HG03135 (cell line): ENCODE results near the gene RGP1.

Experiments used
- ATAC-seq: cut with Tn5 transposase; IDR thresholded peaks from one replicate; pipeline ENCODE4 v1.9.1; 2021; ENCODE audit warnings: mild to moderate bottlenecking, moderate library complexity; ENCODE audit not compliant: unreplicated experiment

RGP1 gene, protein sequence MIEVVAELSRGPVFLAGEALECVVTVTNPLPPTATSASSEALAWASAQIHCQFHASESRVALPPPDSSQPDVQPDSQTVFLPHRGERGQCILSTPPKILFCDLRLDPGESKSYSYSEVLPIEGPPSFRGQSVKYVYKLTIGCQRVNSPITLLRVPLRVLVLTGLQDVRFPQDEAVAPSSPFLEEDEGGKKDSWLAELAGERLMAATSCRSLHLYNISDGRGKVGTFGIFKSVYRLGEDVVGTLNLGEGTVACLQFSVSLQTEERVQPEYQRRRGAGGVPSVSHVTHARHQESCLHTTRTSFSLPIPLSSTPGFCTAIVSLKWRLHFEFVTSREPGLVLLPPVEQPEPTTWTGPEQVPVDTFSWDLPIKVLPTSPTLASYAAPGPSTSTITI

DNA sequence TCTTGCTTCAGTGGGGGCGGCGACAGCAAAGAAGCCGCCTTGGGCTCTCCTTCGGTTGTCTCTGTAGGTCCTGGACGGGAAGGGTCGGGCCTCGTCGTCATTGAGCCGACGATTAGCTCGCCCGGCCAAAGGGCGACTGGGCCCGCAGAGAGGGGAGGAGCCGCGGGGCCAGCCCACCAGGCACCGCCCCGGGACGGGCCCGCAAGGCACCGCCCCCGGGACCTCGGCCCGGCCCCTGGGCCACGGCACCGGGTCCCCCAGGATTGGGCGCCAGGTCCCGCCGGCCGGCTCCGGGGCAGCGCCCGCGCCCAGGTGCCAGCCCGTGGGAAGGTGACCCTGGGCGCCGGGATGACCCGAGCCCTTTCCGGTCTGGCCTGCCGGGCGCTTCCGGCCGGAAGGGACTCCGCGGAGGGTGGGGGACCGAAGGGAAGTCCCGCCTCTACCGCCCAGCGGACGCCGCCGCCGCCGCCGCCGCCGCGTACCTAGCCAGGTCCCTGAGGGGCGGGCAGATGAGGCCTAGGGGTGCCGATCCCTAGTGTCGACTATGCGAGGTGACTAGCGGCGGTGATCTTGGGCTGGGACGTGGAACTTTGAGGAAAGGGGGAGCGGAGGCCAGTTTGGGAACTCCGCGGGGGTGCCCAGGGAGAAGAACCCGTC, at the start of gene RGP1, which contains the start of gene GBA2:
TSS of gene RGP1 (plus strand) at position 430 of the 657 bp plus-strand sequence. CDS start 469 bp downstream, outside the sequence.
TSS of gene GBA2 (minus strand) at position 371 of the 657 bp plus-strand sequence. CDS start 524 bp downstream, outside the sequence.
- peak; percentile 71 for ATAC-seq

DNA sequence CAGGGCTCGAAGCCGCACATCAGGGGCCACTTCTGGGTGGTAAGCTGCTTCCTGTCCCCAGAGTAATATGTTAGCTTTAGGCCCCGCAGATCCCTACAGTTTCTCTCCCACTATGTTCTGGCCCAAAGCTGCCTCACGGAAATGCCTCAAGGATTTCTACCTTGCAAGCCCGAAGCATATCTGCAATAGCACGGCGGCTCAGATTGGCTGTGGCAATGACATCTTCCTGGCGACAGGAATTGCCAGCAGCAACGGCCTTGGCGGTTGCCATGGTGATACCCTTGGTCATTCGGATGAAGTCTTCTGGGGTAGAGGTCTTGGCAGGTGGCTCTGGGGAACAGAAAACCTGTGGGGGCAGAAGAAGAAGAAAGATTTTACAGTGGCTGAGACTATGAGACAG, 49.1 kb upstream of the RGP1 start:
- ATAC-seq = no peak

DNA sequence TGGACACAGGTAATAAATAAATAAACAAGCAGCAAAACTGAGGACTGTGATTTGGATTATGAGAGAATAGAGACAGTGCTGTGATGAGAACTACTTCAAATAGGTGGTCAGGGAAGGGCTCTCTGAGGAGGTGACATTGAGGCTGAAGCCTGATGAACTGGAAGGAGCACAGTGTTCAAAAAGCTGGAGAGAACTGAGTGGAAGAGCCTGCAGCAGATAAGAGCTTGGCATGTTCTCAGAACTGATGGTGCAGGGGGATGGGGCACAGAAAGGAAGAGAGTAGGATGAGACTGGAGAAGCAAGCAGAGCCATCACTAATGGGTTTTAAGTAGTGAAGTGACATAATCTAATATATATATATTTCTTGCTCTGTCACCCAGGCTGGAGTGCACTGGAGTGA, 48.1 kb upstream of the RGP1 start:
- no peak for ATAC-seq

DNA sequence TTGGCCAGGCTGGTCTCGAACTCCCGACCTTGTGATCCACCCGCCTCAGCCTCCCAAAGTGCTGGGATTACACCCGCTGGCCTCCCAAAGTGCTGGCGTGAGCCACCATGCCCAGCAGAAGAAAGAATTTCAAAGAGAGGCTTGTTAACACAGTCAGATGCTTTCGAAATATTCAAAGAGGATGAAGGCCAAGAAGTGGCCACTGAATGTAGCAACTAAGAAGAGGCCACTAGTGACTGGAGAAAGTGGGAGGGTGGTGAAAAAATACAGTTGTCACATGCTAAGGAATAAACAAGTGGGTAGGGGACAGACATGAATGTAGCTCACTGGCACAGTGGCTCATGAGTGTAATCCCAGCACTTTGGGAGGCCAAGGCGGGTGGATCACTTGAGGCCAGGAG, 46.4 kb upstream of the RGP1 start:
- no peak for ATAC-seq

DNA sequence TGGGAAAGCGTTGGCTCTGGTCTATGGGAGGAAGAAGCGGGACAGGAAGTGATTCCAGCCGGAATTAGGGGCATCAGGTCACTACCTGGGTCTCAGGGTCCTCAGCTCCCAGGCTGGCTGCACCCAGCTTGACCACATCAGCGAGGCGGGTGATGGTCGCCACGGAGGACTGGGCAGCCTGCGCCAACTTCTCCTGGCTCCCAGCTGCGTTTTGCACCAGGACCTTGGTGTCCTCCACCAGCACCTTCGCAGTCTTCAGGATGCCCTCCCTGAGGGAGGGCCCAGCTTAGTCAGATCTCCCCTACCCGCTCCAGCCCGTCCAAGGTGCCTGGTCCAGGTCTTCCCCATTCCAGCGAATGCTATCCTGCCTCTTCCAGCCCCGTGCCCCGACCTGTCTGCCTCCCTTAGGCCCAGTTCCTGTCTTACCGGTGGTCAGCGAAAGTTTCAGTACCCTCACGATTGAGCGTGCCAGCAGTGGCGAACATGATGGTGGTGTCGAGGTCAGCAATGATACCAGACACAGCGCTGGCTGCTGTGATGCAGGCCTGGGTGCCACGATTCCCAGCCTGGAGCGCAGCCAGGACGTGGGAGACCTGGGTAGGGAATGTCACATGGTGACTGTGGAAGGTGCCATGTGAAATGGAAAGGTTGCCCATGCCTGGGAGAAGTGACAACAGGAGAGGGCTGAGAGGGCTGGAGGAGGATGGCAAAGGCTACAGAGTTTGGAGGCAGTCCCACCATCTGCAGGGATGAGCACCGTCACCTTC, 45.0 kb upstream of the RGP1 start:
- no peak for ATAC-seq

DNA sequence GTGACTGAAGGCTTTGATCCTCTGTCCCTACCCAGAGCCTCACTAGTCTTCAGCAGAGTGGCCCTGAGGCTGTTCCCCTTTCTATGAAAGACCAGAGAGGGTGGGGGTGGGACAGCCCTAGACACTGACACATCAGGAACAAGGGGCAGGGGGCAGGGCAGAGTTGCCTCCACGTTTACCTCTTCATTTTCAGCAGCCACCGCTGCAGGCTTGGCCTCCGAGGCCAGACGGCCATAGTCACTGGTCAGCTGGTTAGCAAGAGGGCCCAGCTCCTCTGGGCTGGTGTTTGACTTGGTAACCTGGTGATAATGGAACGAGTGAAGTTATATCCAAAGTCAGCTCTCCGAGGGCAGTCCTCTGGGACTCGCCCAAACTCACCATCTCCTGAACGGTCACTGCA, 43.7 kb upstream of the RGP1 start:
- no peak for ATAC-seq

DNA sequence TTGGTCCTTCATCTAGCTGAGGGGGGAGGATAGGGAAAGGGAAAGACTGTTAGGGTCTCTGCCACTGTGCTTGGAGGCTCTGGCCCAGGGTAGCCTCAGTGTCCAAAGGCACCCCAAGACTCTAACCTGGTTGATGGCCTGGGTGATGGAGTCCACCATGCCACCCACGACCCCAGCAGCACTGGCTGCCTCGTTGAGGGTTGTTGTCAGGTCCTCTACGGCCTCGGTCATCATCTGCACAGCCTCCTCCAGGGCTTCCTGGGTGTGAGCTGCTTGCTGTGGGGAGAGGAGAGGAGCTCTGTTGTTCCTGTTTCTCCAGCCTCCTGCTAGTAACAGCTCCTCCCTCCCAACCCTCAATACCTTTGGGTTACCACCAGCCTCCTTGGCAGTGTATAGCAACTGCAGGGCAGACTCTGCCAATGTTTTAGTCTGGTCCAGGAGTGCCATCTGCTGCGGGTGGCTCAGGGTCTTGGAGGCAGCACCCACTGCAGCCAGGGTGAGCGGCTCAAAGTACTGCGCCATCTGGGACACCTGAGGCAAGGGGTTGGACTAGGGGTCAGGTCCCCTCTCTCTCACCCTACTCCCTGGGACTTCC, 43.2 kb upstream of the RGP1 start:
- no peak for ATAC-seq

DNA sequence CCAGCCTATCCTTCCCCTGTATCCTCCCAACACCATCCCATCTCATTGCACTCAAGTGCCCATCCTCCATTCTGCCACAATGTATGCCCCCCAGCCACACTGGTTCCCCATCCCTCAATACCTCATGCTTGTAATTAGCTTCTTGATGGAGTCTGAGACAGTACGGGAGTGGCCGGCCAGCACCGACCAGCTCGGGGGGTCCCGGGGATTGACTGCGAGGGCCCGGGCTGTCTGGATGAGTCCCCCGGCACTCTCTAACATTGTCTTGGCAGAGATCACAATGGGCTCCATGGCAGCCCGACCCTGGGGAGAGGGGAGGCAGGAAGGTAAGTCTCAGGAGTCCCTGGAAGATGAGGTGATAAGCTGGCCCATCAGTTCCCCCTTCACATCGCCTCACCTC, 42.1 kb upstream of the RGP1 start:
- ATAC-seq = no peak

DNA sequence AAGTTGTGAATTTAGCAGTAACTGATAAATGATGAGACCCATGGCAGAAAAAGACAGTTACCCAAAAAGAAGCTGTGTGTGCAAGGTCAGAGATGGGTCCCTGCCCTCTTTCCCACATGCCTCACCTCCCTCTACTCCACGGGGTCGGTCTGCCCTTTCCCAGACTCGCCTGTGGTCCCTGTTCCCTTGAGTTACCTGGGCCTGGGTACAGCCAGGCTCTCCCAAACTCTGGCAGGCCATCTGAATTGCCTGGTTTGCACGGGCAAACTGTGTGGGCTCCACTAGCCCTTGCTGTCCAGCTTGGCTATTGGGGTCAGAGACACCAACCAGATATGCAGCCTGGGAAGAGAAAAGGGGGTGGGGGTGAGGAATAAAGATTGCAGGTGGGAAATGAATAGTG, 40.9 kb upstream of the RGP1 start:
- ATAC-seq = no peak

DNA sequence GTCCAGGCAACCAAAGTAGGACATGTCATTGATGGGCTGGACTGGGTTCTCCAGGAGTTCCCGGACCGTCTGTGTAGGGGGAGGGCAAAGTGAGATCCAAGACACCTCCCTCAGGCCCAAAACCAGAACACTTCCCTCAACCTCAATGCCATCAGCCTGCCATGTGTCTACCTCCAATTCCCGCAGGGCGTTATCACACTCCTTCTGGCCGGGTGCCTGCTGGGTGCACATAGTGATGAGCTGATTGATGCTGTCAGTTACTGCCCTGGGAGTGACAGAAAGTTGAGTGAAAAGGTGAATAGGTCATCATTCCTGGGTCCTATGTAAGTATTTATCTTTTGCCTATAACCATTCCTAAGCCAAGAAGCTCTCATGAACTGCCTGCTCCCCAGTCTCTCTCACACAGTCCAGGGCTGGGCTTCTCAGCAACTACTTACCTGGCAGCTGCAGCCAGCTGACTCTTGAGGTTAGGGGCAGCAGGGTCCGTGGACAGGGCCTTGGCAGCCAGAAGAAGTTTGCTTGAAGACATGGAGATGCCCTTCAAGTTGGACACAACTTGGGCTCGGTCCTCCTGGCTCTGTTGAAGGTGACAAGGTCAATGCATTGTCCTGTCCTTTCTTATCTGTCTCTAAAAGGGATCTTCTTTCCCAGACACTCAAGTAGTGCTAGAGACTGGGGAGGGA, 38.1 kb upstream of the RGP1 start:
- no peak for ATAC-seq

DNA sequence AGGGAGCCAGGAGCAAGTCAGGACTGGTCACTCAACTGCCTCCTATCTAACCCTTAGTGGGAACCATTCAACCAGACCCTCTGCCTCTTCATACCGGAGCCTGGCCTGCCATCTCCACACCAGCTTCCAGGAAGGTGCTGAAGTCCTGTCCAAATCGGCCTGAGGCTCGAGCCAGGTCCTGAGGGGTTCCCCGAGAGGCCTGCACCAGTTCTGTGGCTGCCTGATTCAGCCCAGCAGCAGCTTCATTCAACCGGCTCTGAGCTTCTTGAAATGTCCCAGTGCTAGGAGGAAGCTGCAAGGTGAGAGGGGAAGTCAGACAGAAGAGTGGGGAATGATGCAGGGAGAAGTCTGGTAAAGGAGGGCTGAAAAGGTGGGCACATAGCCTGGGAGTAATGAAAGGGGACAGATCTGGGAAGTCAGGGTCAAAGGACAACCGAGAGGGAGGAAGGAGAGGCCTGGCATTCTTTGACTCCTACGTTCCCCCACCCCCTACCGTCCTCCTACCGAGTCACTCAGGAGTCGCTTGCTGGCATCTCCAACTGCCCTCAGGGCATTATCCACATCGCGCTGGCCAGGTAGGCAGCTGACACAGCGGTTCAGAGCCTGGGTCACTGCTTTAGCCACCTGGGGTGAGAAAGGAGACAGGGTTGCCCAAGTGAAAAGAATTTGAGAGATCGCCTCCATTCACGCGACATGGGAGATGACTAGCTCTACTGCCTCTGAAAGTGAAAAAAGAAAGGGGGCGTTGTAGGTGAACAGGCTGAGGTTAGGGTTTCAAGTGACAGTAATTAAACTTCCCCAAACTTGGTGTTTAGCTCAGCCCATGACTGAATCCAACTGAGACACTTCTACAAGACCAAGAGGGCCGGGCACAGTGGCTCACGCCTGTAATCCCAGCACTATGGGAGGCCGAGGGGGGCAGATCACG, 37.3 kb upstream of the RGP1 start:
- ATAC-seq = no peak

DNA sequence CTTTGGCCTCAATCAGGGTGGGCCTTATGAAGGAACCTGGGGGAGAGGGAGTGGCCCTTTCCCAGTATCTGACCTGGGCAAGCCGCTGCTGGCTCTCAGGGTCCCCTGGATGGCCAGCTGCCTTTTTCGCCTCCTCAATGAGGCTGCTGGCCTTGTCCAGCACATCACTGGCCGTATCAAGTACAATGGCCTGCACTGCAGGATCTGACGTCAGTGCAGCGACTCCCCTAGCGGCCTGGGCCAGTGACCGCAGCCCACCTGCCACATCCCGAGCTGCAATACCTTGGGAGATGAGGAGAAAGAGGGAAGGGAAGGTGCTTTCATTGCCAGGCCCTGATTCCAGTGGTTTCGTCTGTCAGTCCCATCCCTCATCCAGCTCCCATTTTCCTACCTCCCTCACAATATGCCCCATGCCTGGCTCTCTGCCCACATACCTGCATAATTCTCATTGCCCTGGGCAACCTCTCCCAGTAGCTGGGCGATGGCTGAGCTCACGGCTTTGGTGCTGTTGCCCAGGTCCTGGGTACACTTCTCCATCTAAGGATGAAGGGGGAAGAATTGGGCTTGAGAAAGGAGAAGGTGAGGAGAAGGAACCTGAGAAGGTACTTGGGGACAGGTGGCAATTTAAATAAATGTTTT, 36.2 kb upstream of the RGP1 start:
- no peak for ATAC-seq

DNA sequence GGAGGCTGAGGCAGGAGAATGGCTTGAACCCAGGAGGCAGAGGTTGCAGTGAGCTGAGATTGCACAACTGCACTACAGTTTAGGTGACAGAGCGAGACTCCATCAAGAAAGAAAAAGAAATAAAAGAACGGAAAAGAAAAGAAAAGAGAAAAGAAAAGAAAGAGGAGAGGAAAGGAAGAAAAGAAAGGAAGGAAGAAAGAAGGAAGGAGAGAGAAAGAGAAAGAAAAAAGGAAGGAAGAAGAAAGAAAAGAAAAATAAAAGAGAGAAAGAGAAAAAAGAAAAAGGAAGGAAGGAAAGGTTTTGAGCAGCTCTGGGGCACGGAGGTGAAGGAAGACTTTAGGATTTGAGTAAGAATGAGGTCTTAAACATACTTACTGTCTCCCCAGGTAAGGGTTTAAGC, 35.5 kb upstream of the RGP1 start:
- no peak for ATAC-seq

DNA sequence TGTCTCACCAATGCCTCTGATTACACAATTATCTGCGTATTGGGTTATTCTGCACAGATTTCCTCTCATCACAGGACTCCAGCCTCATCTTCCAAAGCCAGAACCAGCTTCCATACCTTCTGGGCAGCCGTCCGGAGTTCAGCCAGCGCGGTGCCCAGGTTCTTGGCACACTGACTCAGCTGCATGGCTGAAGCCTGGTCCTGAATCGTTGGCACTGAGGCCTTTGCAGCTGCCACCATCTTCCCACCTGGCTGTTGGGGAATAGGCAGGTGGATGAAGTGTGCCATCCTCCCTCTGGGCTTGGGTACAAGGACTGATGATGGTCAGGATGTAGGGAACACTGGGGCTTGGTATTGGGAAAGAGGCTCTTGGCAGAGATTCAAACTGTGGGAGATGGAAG, 35.0 kb upstream of the RGP1 start:
- ATAC-seq = no peak

DNA sequence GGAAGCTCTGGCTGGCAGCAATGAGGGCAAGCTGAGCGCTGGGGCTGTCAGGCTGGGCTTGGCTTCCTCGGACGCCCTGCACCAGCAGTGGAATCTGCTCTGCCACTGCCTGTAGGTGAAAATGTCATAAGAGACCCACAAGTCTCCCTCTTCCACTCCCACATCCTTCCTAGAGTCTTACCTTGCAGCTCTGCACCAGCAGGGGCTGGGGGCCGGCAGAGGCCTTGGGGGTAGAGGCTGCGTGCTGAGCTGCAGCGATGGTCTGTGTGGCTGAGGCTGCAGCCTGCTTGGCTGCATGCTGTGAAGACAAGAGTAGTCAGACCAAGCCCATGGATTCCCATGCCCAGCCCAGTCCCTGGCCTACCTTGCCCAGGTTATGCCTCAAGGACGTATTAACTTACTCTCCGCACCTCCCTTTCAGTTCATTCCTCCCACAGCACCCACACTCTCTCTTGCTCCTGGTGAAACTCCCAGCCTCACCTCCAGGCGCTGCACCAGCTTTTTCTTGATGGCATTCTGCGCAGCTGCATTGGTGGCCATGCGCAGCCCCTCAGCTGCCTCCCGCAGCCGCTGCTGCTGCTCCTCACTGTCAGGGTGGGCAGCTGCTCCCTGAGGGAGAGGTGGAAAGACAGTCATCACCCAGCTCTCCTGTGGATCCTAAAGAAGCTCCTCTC, 34.4 kb upstream of the RGP1 start:
- no peak for ATAC-seq

DNA sequence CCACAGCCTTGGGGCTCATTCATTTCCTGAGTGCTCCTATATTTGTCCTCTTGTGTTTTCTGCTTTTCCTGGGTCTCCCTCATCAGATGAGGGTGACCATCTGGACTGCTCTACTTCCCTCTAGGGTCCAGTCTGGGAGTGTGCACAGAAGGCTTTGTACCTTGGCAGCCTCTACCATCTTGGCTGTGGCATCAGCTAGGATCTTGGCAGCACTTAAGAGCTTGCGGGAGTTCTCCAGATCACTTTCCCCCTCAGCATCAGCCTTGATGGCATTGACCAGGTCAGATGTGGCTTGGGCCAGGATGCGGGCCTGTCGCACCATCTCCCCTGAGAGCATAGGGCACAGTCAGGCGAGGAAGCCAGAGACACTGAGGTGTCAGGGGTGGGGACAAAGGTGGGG, 32.9 kb upstream of the RGP1 start:
- ATAC-seq = no peak

DNA sequence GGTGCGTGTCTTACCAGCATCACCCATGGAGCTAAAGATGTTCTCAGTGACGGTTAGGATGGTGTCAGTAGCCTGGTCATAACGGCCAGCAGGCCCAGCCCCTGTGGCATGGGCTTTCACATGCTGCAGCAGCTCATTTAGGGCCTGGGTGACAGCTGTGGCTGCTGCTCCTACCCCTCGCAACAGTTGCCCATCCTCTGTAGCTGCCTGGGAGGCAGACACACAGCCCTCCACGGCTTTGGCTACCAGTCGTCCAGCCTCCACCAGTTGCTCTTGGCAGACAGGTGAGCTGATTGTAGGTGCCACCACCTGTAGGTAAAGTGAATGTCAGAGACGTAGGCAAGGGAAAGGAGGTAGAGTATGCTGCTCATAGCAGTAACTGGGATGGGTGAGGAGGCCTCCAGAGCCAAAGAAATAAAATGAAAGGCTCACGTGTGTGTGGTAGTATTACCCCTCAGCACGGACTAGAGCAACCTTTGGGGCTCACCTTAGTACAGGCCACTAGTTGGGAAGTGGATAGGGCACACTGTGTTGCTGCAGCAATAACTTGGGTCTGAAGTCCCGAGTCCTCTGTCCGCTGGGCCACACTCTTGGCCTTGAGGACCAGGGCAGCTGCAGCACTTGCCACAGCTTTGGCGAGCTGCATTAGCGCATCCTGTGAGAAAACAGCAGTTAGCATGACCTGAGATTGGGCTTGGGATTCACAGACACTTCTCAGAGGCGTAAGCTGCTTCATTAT, 31.8 kb upstream of the RGP1 start:
- ATAC-seq = no peak
